ENCODE results near the gene ZNF385D.

GRCh38 chr3:21426920-21427319, 324.1 kb downstream of the ZNF385D start:
- TF ChIP-seq, protein P1, sequence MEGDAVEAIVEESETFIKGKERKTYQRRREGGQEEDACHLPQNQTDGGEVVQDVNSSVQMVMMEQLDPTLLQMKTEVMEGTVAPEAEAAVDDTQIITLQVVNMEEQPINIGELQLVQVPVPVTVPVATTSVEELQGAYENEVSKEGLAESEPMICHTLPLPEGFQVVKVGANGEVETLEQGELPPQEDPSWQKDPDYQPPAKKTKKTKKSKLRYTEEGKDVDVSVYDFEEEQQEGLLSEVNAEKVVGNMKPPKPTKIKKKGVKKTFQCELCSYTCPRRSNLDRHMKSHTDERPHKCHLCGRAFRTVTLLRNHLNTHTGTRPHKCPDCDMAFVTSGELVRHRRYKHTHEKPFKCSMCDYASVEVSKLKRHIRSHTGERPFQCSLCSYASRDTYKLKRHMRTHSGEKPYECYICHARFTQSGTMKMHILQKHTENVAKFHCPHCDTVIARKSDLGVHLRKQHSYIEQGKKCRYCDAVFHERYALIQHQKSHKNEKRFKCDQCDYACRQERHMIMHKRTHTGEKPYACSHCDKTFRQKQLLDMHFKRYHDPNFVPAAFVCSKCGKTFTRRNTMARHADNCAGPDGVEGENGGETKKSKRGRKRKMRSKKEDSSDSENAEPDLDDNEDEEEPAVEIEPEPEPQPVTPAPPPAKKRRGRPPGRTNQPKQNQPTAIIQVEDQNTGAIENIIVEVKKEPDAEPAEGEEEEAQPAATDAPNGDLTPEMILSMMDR (IDR thresholded peaks at IDR 0.05): no peak
- TF ChIP-seq POLR2A (IDR thresholded peaks at IDR 0.05): no peak
